ENCODE results near the gene MYCBP.

DNA sequence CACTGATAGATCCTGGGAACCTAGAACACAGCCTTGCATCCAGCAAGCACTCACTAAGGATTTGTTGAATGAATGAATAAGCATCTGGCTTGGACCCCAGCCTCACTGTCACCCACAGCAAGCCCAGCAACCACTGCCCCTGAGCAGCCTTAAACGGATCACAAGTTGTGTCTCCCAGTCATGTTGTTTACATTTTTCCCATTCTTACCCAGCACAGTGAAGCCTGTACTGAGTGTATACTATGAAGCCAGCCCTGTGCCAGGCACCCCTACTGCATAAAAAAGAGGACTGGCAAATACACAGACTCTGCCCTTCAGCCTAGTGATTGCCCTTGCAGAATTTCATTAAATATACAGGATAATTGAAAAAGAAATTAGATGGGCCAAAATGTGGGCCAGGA lies 43.8 kb downstream of the MYCBP start:
- TF ChIP-seq, protein P1, sequence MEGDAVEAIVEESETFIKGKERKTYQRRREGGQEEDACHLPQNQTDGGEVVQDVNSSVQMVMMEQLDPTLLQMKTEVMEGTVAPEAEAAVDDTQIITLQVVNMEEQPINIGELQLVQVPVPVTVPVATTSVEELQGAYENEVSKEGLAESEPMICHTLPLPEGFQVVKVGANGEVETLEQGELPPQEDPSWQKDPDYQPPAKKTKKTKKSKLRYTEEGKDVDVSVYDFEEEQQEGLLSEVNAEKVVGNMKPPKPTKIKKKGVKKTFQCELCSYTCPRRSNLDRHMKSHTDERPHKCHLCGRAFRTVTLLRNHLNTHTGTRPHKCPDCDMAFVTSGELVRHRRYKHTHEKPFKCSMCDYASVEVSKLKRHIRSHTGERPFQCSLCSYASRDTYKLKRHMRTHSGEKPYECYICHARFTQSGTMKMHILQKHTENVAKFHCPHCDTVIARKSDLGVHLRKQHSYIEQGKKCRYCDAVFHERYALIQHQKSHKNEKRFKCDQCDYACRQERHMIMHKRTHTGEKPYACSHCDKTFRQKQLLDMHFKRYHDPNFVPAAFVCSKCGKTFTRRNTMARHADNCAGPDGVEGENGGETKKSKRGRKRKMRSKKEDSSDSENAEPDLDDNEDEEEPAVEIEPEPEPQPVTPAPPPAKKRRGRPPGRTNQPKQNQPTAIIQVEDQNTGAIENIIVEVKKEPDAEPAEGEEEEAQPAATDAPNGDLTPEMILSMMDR (IDR thresholded peaks at IDR 0.05), result no peak
- no peak for TF ChIP-seq POLR2A (IDR thresholded peaks at IDR 0.05)

Data from heart left ventricle (tissue), 13 donors.